H1 (cell line): Measurements from ENCODE around the gene TOMM40L. TPM values are rescaled to one million over a fixed set of nuclear protein-coding genes. Genes with fewer than 3 reads are reported as not detected.
A peak's percentile ranks its signal among the peaks of the same experiment; 100 is the strongest.

Experiments
- CTCF ChIA-PET: fragments of 300-600 bp; sonication (Branson Sonifier 250); formaldehyde crosslinking; loops from one replicate; lab custom pipeline; 2021; ENCODE audit not compliant: partially characterized antibody; lab: Charles Lee
- POLR2A ChIA-PET: fragments of 300-600 bp; sonication (Branson Sonifier 250); formaldehyde crosslinking; loops from one replicate; lab custom pipeline; 2021; ENCODE audit warnings: inconsistent platforms; ENCODE audit not compliant: partially characterized antibody; lab: Charles Lee
- DNase-seq, 2 experiments: peaks; one replicate each; pipeline versions ENCODE4 v3.0.0 to v3.0.0-alpha.2; 2010 to 2022; ENCODE audit warnings: low spot score in 2 of 2, low read depth in 1 of 2, mixed read lengths in 1 of 2
- FAIRE-seq: peaks from 2 replicates; lab custom pipeline; 2011; peaks lifted over from hg19 to GRCh38; lab: Jason Lieb, UNC
- H2AFZ ChIP-seq: 2 replicates; pipeline ENCODE4 v1.8.1; 2012; ENCODE audit warnings: low read length, inconsistent platforms
- H2AK5ac ChIP-seq: 2 replicates; pipeline ENCODE4 v1.6.1; 2013; ENCODE audit warnings: low read depth, low read length
- H2BK120ac ChIP-seq: replicated peaks from 2 replicates; pipeline ENCODE3; 2013; ENCODE audit warnings: low read depth, low read length, inconsistent platforms
- H2BK12ac ChIP-seq: 2 replicates; pipeline ENCODE4 v1.6.1; 2013; ENCODE audit warnings: low read depth, low read length
- H2BK15ac ChIP-seq: 2 replicates; pipeline ENCODE4 v1.6.1; 2013; ENCODE audit warnings: low read length
- H2BK20ac ChIP-seq: 2 replicates; pipeline ENCODE4 v1.6.1; 2013; ENCODE audit warnings: low read length
- H2BK5ac ChIP-seq: 2 replicates; pipeline ENCODE4 v1.6.1; 2013; ENCODE audit warnings: low read depth, low read length
- H3K14ac ChIP-seq: 2 replicates; pipeline ENCODE4 v1.6.1; 2013; ENCODE audit warnings: inconsistent platforms; ENCODE audit not compliant: insufficient read length
- H3K18ac ChIP-seq: 2 replicates; pipeline ENCODE4 v1.6.1; 2013; ENCODE audit warnings: low read length; ENCODE audit errors: extremely low read depth
- H3K23ac ChIP-seq: 2 replicates; pipeline ENCODE4 v1.6.1; 2013; ENCODE audit warnings: inconsistent platforms; ENCODE audit not compliant: insufficient read length
- H3K23me2 ChIP-seq: 2 replicates; pipeline ENCODE4 v1.6.1; 2013; ENCODE audit warnings: low read depth, low read length
- H3K27ac ChIP-seq: 2 replicates; pipeline ENCODE4 v1.6.1; 2011; ENCODE audit warnings: low read depth, low read length, inconsistent platforms
- H3K27me3 ChIP-seq, 4 experiments: replicated peaks in 1 of 4; 1 replicate in 1 of 4; 2 replicates in 3 of 4; pipeline versions ENCODE4 v1.6.1 to v1.8.1; 2011 to 2013; ENCODE audit warnings: low read length in 3 of 4, mild to moderate bottlenecking in 3 of 4, inconsistent platforms in 2 of 4, mixed read lengths in 2 of 4, moderate library complexity in 1 of 4; ENCODE audit not compliant: control insufficient read depth in 3 of 4, insufficient read depth in 3 of 4; ENCODE audit errors: extremely low read depth in 1 of 4
- H3K36me3 ChIP-seq, 4 experiments: 2 replicates each; pipeline versions ENCODE4 v1.6.1 to v1.8.1; 2011 to 2013; ENCODE audit warnings: mild to moderate bottlenecking in 4 of 4, low read length in 3 of 4, moderate library complexity in 2 of 4, control low read depth in 1 of 4, inconsistent platforms in 1 of 4; ENCODE audit not compliant: insufficient read depth in 4 of 4, control insufficient read depth in 2 of 4
- H3K4ac ChIP-seq: replicated peaks from 2 replicates; pipeline ENCODE3; 2013; ENCODE audit warnings: low read length, low read depth, mixed read lengths, inconsistent platforms; ENCODE audit not compliant: insufficient read length
- H3K4me1 ChIP-seq, 4 experiments: replicated peaks in 1 of 4; 1 replicate in 1 of 4; 2 replicates in 3 of 4; pipeline versions ENCODE4 v1.6.1 to v1.8.1; 2011 to 2013; ENCODE audit warnings: low read length in 3 of 4, inconsistent platforms in 2 of 4, mixed read lengths in 1 of 4; ENCODE audit not compliant: insufficient read depth in 4 of 4, control insufficient read depth in 3 of 4
- H3K4me2 ChIP-seq, 2 experiments: 2 replicates each; pipeline versions ENCODE4 v1.6.1 to v1.8.1; 2011 to 2013; ENCODE audit warnings: low read depth in 2 of 2, low read length in 2 of 2, control low read depth in 1 of 2, inconsistent platforms in 1 of 2, mild to moderate bottlenecking in 1 of 2; ENCODE audit not compliant: insufficient read depth in 1 of 2
- H3K4me3 ChIP-seq, 4 experiments: fragments of 200-600, 300-600 bp in 1 of 4; sonication (generic), shearing (Covaris generic), sonication (Bioruptor Twin) in 1 of 4; 2 replicates each; pipeline versions ENCODE4 v1.5.1 to v1.8.1; 2011 to 2016; ENCODE audit warnings: low read length in 4 of 4, low read depth in 3 of 4, control low read depth in 2 of 4, inconsistent platforms in 2 of 4, mild to moderate bottlenecking in 2 of 4, mixed read lengths in 1 of 4, moderate library complexity in 1 of 4; ENCODE audit not compliant: insufficient read depth in 2 of 4; ENCODE audit errors: extremely low read depth in 1 of 4
- H3K56ac ChIP-seq: replicated peaks from 2 replicates; pipeline ENCODE3; 2013; ENCODE audit warnings: low read depth, mild to moderate bottlenecking, mixed read lengths, low read length, inconsistent platforms; ENCODE audit not compliant: insufficient read length
- H3K79me1 ChIP-seq: 2 replicates; pipeline ENCODE4 v1.6.1; 2013; ENCODE audit warnings: low read depth, low read length, control low read depth
- H3K79me2 ChIP-seq, 2 experiments: 2 replicates each; pipeline versions ENCODE4 v1.6.1 to v1.8.1; 2012 to 2013; ENCODE audit warnings: low read length in 2 of 2, mild to moderate bottlenecking in 2 of 2, inconsistent platforms in 1 of 2; ENCODE audit not compliant: insufficient read depth in 2 of 2, control insufficient read depth in 1 of 2
- H3K9ac ChIP-seq, 4 experiments: replicated peaks in 1 of 4; 1 replicate in 1 of 4; 2 replicates in 3 of 4; pipeline versions ENCODE4 v1.6.1 to v1.8.1; 2011 to 2013; ENCODE audit warnings: low read depth in 3 of 4, low read length in 3 of 4, control low read depth in 2 of 4, mild to moderate bottlenecking in 2 of 4, moderate library complexity in 2 of 4, inconsistent platforms in 1 of 4; ENCODE audit errors: extremely low read depth in 1 of 4
- H3K9me3 ChIP-seq, 2 experiments: 2 replicates each; pipeline versions ENCODE4 v1.6.1 to v1.8.1; 2012 to 2013; ENCODE audit warnings: mild to moderate bottlenecking in 2 of 2, moderate library complexity in 2 of 2, control low read depth in 1 of 2, inconsistent platforms in 1 of 2, low read depth in 1 of 2, low read length in 1 of 2, mixed read lengths in 1 of 2; ENCODE audit not compliant: insufficient read depth in 2 of 2
- H4K20me1 ChIP-seq, 2 experiments: replicated peaks in 1 of 2; 2 replicates each; pipeline versions ENCODE3 to v1.8.1; 2011 to 2013; ENCODE audit warnings: inconsistent platforms in 2 of 2, low read length in 2 of 2, mild to moderate bottlenecking in 1 of 2; ENCODE audit not compliant: insufficient read depth in 2 of 2, control insufficient read depth in 1 of 2
- H4K5ac ChIP-seq: 2 replicates; pipeline ENCODE4 v1.6.1; 2013; ENCODE audit warnings: low read length, low read depth, mixed read lengths, inconsistent platforms; ENCODE audit not compliant: insufficient read length
- H4K8ac ChIP-seq: 2 replicates; pipeline ENCODE4 v1.8.0; 2013; ENCODE audit warnings: mild to moderate bottlenecking, moderate library complexity, low read length, inconsistent platforms; ENCODE audit not compliant: insufficient read depth; ENCODE audit errors: extremely low read depth
- H4K91ac ChIP-seq: replicated peaks from 2 replicates; pipeline ENCODE3; 2013; ENCODE audit warnings: low read length, mixed read lengths, inconsistent platforms; ENCODE audit not compliant: insufficient read length
- ASH2L ChIP-seq: fragments of 200-600, 300-600 bp; sonication (generic); IDR thresholded peaks from one replicate; pipeline ENCODE4 v1.7.1; 2017; ENCODE audit warnings: low read length
- CREB1 ChIP-seq: IDR thresholded peaks from 2 replicates; pipeline ENCODE4 v1.6.1; 2012; ENCODE audit warnings: inconsistent platforms
- HDAC6 ChIP-seq: IDR thresholded peaks from one replicate; pipeline ENCODE4 v1.7.1; 2012; ENCODE audit warnings: low read depth, mild to moderate bottlenecking, inconsistent platforms, low read length, moderate library complexity
- RBBP5 ChIP-seq: IDR thresholded peaks from 2 replicates; pipeline ENCODE4 v1.7.1; 2012; ENCODE audit warnings: low read depth, mild to moderate bottlenecking, inconsistent platforms, low read length, moderate library complexity, borderline replicate concordance
- SIN3A ChIP-seq, 2 experiments: IDR thresholded peaks in 1 of 2; conservative IDR thresholded peaks in 1 of 2; 2 replicates each; pipeline ENCODE4 v1.6.1; 2011 to 2012; ENCODE audit warnings: low read length in 2 of 2, improper control_type of control experiment in 1 of 2, low read depth in 1 of 2, mild to moderate bottlenecking in 1 of 2
- SP1 ChIP-seq: IDR thresholded peaks from 2 replicates; pipeline ENCODE4 v1.6.1; 2011; ENCODE audit warnings: low read depth, low read length
- TAF1 ChIP-seq: IDR thresholded peaks from 2 replicates; pipeline ENCODE4 v1.6.1; 2011; ENCODE audit warnings: mild to moderate bottlenecking, low read depth, low read length
- TBP ChIP-seq: IDR thresholded peaks from 2 replicates; pipeline ENCODE4 v1.6.1; 2011; ENCODE audit warnings: low read depth, low read length, improper control_type of control experiment
- YY1 ChIP-seq: IDR thresholded peaks from 2 replicates; pipeline ENCODE4 v1.6.1; 2011; ENCODE audit warnings: low read depth, mild to moderate bottlenecking, low read length
- WGBS, 2 experiments: shearing (Covaris generic) in 1 of 2; methylation state at CpG; one replicate each; pipeline versions ENCODE4 v1.1.6 to v1.1.7; 2013 to 2015; ENCODE audit warnings: low lambda C conversion rate in 2 of 2, mixed read lengths in 2 of 2, inconsistent platforms in 1 of 2, low coverage in 1 of 2, missing lambda C conversion rate in 1 of 2; ENCODE audit not compliant: insufficient replicate concordance in 2 of 2, insufficient coverage in 1 of 2, insufficient read length in 1 of 2; ENCODE audit errors: extremely low coverage in 1 of 2, missing lambda C conversion rate in 1 of 2; 5-methylcytosine and 5-hydroxymethylcytosine counted together
- polyA plus RNA-seq, 7 experiments: library from polyadenylated mRNA; depleted of rRNA in 3 of 7; stranded (reverse) in 5 of 7; unstranded in 2 of 7; fragments of >200 nt in 5 of 7; fragments of 200-250 nt in 2 of 7; gene quantifications; 1 replicate in 5 of 7; 2 replicates in 1 of 7; 4 replicates in 1 of 7; pipeline versions ENCODE4 v1.2.1 to v1.2.3, GENCODE V29; 2011 to 2013; ENCODE audit warnings: missing spikeins in 2 of 7, mixed read lengths in 2 of 7
- total RNA-seq: library from RNA; stranded (reverse); fragmentation: NEBNext Ultra II Directional; extraction: Animal tissue kit (Norgen Biotek cat#: 25700); gene quantifications from 2 replicates; pipeline ENCODE4 v1.2.1, GENCODE V29; 2021

The TOMM40L gene
- total and polyA plus RNA-seq, 2 of the 8 experiments (the other 6 are each of a cell fraction or from before 2014, with no cell fraction given) = 11.4 to 15.0 TPM

GRCh38 chr1:161196521-161197451 lies 29.1 kb upstream of the TOMM40L start:
- Histone ChIP-seq H3K4ac (peak overlapping the region; percentile 34), H4K8ac (peak overlapping the region; percentile 73; the same call in 1 of the 2 replicates), H3K4me2 (peak overlapping the region; percentile 67 to 80), H3K9me3 (no peaks in the 10 kb centered on the region), H3K14ac (no peak overlapping the region), H3K79me2 (peaks cover 0 to 5% of the 10 kb centered on the region in 2 experiments; a peak in 1 of 4 replicates), H2BK12ac (peak overlapping the region; percentile 5; the same call in 1 of the 2 replicates), H3K4me3 (peak overlapping the region in 3 of 4 experiments; percentile 4 to 51 (median 12); a peak in 4 of 8 replicates), H2BK5ac (peak overlapping the region; percentile 67), H2AFZ (no peak overlapping the region), H3K56ac (no peak overlapping the region), H3K18ac (peak overlapping the region; percentile 75; the same call in 1 of the 2 replicates), H3K23me2 (peaks cover 11% of the 10 kb centered on the region; the same call in 1 of the 2 replicates), H3K79me1 (peaks cover 6% of the 10 kb centered on the region; the same call in 1 of the 2 replicates), H4K20me1 (no peaks in the 10 kb centered on the region), H3K36me3 (peaks cover under 1 to 5% (median 4%) of the 10 kb centered on the region in 4 experiments; a peak in 5 of 8 replicates), H3K9ac (peak overlapping the region in 2 of 4 experiments; percentile 11 to 28; a peak in 1 of 7 replicates), H3K27me3 (no peaks in the 10 kb centered on the region; a peak in 1 of 7 replicates), H3K23ac (no peak overlapping the region), H2BK15ac (peak overlapping the region; percentile 88; the same call in 1 of the 2 replicates), H2AK5ac (peak overlapping the region; percentile 54), H4K5ac (peak overlapping the region; percentile 33), H4K91ac (peak overlapping the region; percentile 0), H2BK20ac (no peak overlapping the region), H2BK120ac (no peak overlapping the region), H3K4me1 (peaks cover 21 to 52% (median 47%) of the 10 kb centered on the region in 4 experiments), H3K27ac (no peak overlapping the region; the same call in 1 of the 2 replicates)
- no peak for DNase-seq
- FAIRE-seq = no peak
- WGBS, 2 experiments = 85% methylated on average over 27 of the region's 27 CpGs; no CpG with 5 or more reads in 1 of the 2 experiments
- 0 out of 2 replicates have a peak, but pooled peaks have one; percentile 31 for TF ChIP-seq YY1
- no peak for TF ChIP-seq SP1
- peak; percentile 57; the same call in 1 of the 2 replicates for TF ChIP-seq RBBP5
- TF ChIP-seq HDAC6 = no peak
- TF ChIP-seq TAF1 = 0 out of 2 replicates have a peak, but pooled peaks have one; percentile 39
- no peak for TF ChIP-seq CREB1
- TF ChIP-seq ASH2L = peak; percentile 61
- no peak for TF ChIP-seq TBP
- no peak for TF ChIP-seq SIN3A (conservative IDR thresholded peaks at IDR 0.05 in 1 of 2, IDR thresholded peaks at IDR 0.05 in 1 of 2; ENCODE audit: low read depth in 1 of 2, low read length in 2 of 2)
- ChIA-PET CTCF (interaction anchor here (0.6 to 17.6 kb wide), 9 partner anchors 10 to 632 kb away, joined by 3 to 427 read pairs (median 4); partner anchors contain the start of genes APOA2, B4GALT3, FCER1G and TOMM40L), POLR2A (interaction anchor here (0.7 to 1.6 kb wide), 6 partner anchors 10 to 171 kb away, joined by 3 to 4 read pairs (median 3); partner anchors contain the start of genes CFAP126 and FCER1G)
